GM21447 (cell line): ENCODE measurements around the gene RPLP2.

Experiments
- ATAC-seq: cut with Tn5 transposase; IDR thresholded peaks from one replicate; pipeline ENCODE4 v1.9.1; 2021; ENCODE audit not compliant: unreplicated experiment

Gene RPLP2

GRCh38 chr11:802693-803466, 6.9 kb upstream of the RPLP2 start:
- ATAC-seq: no peak

- no peak for ATAC-seq
Measured at GRCh38 chr11:803467-803742, 6.4 kb upstream of the RPLP2 start.

- no peak for ATAC-seq
Measured at GRCh38 chr11:803770-804598, 5.8 kb upstream of the RPLP2 start.

- no peak for ATAC-seq
Measured at GRCh38 chr11:804599-804964, 5.2 kb upstream of the RPLP2 start.

- peak; percentile 1 for ATAC-seq
Measured at GRCh38 chr11:808427-809286, 1.1 kb upstream of the RPLP2 start.

- ATAC-seq: peak; percentile 2
Measured at GRCh38 chr11:810040-810567, 337 bp downstream of the RPLP2 start.

- no peak for ATAC-seq
Measured at GRCh38 chr11:811446-812245, 1.9 kb downstream of the RPLP2 start.

GRCh38 chr11:812390-812789, 2.6 kb downstream of the RPLP2 start:
- no peak for ATAC-seq

- no peak for ATAC-seq
Measured at GRCh38 chr11:813072-813455, 3.3 kb downstream of the RPLP2 start.

- no peak for ATAC-seq
Measured at GRCh38 chr11:813456-814096, 3.8 kb downstream of the RPLP2 start.

GRCh38 chr11:815675-816432, 6.1 kb downstream of the RPLP2 start:
- ATAC-seq: no peak

- ATAC-seq: no peak
Measured at GRCh38 chr11:816433-816779, 6.6 kb downstream of the RPLP2 start.

- no peak for ATAC-seq
Measured at GRCh38 chr11:818396-819128, 8.8 kb downstream of the RPLP2 start, which contains the start of gene PNPLA2. TSS of gene PNPLA2 (plus strand) at chr11:818914. CDS start at chr11:819719, 805 bp downstream.

- ATAC-seq: peak; percentile 74
Measured at GRCh38 chr11:819129-819931, 9.6 kb downstream of the RPLP2 start.

GRCh38 chr11:819943-820649, 10.3 kb downstream of the RPLP2 start:
- ATAC-seq: peak; percentile 71

- no peak for ATAC-seq
Measured at GRCh38 chr11:820655-821511, 11.1 kb downstream of the RPLP2 start.
